ENCODE measurements around the gene ZNF580.

Gene ZNF580

GRCh38 chr19:55625004-55625326 lies 15.8 kb upstream of the ZNF580 start (continued):
- TF ChIP-seq TSHZ2 (CRISPR knock-in tag; IDR thresholded peaks at IDR 0.05) (no peak), ZNF565 (CRISPR knock-in tag; conservative IDR thresholded peaks at IDR 0.05; ENCODE audit: low read depth) (no peak), PPARA (CRISPR knock-in tag; IDR thresholded peaks at IDR 0.05; ENCODE audit: borderline replicate concordance) (no peak)

GRCh38 chr19:55626350-55626749 lies 14.5 kb upstream of the ZNF580 start:
- no peak for ATAC-seq
- TF ChIP-seq ZNF8 (CRISPR knock-in tag; IDR thresholded peaks at IDR 0.05) (no peak), POU6F1 (CRISPR knock-in tag; IDR thresholded peaks at IDR 0.05; ENCODE audit: borderline replicate concordance, low read depth) (no peak), ZNF565 (CRISPR knock-in tag; conservative IDR thresholded peaks at IDR 0.05; ENCODE audit: low read depth) (no peak), PATZ1 (CRISPR knock-in tag; IDR thresholded peaks at IDR 0.05; ENCODE audit: borderline replicate concordance) (no peak), SNAI2 (CRISPR knock-in tag; IDR thresholded peaks at IDR 0.05) (no peak), BACH2 (CRISPR knock-in tag; IDR thresholded peaks at IDR 0.05; ENCODE audit: borderline replicate concordance) (no peak), TSHZ2 (CRISPR knock-in tag; IDR thresholded peaks at IDR 0.05) (no peak), ZC3H10 (CRISPR knock-in tag; IDR thresholded peaks at IDR 0.05) (no peak), ESRRG (CRISPR knock-in tag; IDR thresholded peaks at IDR 0.05) (no peak), OSR1 (CRISPR knock-in tag; IDR thresholded peaks at IDR 0.05) (no peak), RARB (CRISPR knock-in tag; IDR thresholded peaks at IDR 0.05) (no peak), CSDC2 (CRISPR knock-in tag; IDR thresholded peaks at IDR 0.05) (no peak), PPARA (CRISPR knock-in tag; IDR thresholded peaks at IDR 0.05; ENCODE audit: borderline replicate concordance) (no peak), CREB5 (CRISPR knock-in tag; IDR thresholded peaks at IDR 0.05; ENCODE audit: low read depth) (no peak), CSRNP3 (CRISPR knock-in tag; IDR thresholded peaks at IDR 0.05) (no peak), ISL1 (CRISPR knock-in tag; IDR thresholded peaks at IDR 0.05) (no peak), TOX (CRISPR knock-in tag; IDR thresholded peaks at IDR 0.05; ENCODE audit: borderline replicate concordance) (no peak), GLIS3 (CRISPR knock-in tag; IDR thresholded peaks at IDR 0.05) (no peak), ZFP3 (CRISPR knock-in tag; IDR thresholded peaks at IDR 0.05) (no peak)
